T-helper 1 cell treated with Interleukin-12 subunit alpha and Interleukin-12 subunit beta and Interleukin-4 antibody, amounts not matched to agents 30 ng/mL and 1 ng/mL, for 36 hours (primary cell): Measurements from ENCODE around the gene ADAMTS16. TPM values are rescaled to one million over a fixed set of nuclear protein-coding genes. Genes with fewer than 3 reads are reported as not detected.

ENCODE experiments used
- intact Hi-C: fragments of 100-400 bp; cut with micrococcal nuclease; formaldehyde crosslinking; loops from one replicate; pipeline ENCODE4 v1.15.1; 2024
- total RNA-seq: library from RNA; stranded (reverse); gene quantifications from 2 replicates; pipeline ENCODE4 v1.2.3, GENCODE V29; 2022

ADAMTS16 gene
- total RNA-seq, 1 donor from 2014 or later = not detected

DNA sequence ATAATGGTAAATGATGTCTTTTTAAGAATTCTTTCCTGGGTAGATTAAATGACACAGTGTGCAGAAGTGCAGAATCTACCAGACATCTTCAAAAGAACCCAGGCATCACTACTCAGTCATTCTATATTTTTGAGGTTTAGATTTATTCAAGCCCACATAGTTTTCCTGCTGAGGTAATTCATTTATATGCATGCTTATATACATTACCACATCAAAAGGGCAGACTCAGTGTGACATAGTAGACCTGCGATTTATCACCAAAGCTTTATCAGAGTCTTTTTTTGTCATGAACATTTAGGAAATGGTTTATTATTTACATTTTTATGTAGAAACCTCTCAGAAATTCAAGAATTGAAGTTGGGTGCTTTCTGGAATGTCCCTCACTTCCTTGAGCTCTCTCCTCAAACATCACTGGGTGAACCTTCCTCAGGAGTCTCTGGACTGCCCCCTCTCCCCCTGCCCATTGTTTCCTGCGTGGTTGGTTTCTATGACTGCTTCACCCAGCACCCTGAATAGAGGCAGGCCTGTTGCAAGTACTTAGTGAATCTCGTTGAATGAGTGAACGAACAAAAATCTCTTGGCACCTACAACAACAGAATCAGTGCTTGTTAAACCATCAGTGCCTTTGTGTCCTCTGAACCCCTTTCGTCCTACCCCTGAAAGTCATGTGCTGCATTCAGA lies 42.5 kb downstream of the ADAMTS16 start:
- intact Hi-C loops = no loop called here

DNA sequence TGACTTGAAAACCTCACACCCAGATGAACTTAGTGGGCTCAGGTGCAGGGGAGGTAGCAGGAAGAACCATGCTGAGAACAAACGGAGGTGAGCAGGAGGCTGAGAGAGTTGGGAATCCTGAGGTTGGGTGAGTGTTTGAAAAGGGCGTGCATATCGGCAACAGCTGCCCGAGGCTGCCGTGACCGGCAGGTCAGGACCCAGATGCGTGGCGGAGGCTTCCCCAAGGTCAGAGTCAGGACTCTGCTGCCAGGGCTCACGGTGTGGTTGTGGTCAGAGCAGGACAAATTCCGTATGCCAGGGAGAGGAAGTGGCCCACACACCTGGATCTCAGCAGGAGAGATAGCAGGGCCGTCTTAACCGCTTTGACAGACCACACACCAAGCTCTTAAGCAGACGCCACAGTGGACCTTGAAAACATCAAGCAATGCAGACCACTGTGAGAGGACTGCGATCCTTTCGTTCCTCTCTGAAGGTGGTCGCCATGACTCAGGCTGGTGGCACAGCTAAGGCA lies 43.1 kb downstream of the ADAMTS16 start:
- intact Hi-C loops = no loop called here

DNA sequence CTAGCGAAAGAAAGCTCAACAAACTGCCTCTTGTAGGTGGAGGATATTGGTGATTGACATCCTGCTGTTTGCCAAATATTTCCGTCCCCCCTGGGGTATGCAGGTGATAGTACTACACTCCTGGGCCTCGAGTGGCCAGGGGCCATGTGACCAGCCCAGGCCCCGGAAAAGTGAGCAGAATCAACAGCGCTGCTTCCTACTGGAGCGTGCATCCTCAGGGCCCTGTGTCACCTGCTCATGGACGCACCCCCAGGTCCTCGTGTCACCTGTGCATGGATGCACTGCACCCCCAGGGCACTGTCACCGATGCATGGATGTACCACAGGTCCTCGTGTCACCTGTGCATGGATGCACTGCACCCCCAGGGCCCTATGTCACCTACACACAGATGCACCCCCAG lies 43.8 kb downstream of the ADAMTS16 start:
- intact Hi-C loops = no loop called here

DNA sequence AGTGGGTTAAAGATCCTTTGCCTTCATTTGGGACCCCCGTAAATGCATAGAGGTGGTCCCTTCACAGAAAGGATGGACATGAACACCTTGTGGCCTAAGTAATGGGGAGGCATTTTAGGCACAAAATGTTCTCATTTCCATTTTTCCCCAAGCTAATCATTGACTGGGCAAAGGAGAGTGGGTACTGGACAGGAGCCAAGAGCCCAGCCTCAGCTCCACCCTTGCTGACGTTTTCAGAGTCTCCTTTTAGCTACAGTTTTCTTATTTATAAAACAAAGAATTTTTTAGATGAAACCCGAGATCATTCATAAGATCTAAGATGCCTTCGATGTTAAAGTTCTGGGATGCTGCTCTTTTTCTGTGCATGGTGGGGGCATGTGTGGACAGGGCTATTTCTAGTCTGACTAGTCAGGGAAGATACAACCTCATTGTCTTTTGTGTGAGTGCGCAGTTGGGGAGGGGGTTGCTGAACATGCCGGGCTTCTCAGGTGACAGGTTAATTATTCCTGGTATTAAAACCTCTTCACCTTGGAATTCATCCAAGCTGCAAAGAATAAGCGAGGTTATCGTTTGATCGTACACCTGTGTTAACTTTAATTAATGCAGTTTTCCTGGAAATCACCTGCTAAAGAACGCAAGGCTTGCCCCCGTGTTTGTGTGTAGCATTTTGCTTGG lies 48.4 kb downstream of the ADAMTS16 start:
- intact Hi-C loops = no loop called here

DNA sequence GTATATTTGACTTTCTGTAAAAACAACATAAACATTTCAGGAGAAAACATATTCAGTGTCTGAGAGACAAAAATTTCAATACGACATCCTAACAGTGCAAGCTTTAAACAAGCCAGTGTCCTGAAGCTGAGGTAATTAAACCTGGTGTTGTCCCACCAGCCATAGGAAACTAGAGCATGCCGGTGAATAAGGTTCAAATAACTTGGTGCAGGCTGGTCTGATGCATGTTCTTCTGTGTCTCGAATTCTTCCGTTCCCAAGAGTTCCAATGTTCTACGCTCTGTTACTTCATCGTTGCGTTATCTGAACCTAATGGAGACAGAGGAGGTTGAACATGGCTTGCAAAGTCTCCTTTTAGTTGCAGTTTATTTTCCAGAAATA lies 48.9 kb downstream of the ADAMTS16 start:
- intact Hi-C loops = no loop called here

DNA sequence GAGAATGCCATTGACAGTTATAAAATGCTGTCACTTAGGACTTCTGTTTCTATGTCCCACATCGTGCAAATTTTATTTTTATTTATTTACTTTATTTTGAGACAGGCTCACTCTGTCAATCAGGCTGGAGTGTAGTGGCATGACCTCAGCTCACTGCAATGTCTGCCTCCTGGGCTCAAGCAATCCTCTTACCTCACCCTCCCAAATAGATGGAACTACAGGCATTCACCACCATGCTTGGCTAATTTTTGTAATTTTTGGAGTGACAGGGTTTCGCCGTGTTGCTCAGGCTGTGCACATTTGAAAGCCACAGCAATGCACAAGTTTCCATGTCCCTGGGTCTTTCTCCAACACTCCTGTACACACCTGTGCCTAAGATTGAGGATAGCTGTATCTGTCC lies 51.8 kb downstream of the ADAMTS16 start:
- intact Hi-C loops = no loop called here

DNA sequence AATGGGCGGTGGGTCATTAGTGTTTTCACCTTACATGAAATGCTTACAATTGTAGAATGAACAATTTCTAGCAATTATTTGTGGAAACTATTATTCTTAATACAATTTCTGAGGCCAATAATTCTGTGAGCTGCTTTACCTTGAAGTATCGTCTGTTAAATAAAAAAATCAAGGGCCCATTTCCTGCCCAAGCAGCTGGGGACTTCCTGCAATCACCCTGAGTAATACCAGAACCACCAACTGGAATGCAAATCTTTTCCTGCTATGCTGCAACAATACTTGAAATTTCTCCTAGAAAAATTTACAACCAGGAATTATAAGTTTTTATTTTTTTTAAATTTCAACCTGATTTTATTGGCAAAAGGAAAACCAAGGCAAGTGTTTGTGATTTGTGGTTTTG lies 52.6 kb downstream of the ADAMTS16 start:
- intact Hi-C loops = no loop called here

DNA sequence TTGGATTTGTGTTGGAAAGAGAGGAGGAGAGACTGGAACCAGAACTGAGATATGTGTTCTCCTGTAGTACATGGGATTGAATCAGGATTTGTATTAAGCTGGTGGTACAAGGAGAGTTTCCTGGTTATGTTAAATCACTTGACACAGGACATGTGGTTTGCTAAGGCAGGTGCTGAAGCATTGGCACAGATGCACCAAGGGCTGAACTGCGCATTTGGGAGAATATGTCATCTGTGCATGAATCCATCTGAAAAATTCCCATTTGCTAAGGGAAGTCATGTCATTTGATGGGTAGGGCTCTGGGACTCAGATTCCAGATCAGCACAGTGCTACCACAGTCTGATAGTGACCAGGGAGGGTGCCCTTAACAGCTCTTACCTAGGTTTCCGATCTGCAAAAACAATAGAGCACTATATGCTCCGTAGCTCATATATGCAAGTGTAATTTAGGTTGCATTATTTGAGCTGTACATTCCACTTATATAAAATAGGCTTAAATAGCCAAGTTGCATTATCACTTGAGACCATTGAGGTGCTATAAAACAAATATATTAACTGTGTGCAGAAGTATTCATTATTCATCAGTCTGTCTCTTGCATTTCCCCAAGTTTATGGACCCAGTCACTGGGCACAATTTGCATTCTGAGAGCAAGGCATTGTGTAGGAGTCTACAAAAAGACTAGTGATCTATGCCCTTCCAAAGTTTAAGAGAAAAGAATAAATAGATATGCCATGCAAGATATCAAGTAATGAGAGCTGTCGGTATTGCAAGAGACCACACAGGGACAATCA lies 55.2 kb downstream of the ADAMTS16 start:
- intact Hi-C loops = no loop called here

DNA sequence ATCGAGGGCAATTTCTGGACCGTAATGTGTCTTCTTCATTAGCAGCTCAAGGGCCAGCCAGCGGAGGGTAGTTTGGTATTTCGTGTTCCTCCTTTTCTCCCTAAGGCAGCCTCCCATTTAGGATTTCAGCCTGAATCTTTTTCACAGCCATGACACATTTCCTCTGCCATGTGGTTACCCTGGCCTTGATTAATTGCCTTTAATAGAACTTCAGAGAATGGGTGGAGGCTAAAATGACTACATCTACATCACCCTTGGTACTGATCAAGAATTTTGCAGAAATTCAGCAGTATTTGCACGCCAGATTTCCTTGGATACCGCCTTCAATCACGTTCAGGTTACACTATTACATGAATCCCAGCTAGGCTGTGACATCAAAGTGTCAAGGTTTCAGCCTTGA lies 58.0 kb downstream of the ADAMTS16 start:
- intact Hi-C loops = no loop called here

DNA sequence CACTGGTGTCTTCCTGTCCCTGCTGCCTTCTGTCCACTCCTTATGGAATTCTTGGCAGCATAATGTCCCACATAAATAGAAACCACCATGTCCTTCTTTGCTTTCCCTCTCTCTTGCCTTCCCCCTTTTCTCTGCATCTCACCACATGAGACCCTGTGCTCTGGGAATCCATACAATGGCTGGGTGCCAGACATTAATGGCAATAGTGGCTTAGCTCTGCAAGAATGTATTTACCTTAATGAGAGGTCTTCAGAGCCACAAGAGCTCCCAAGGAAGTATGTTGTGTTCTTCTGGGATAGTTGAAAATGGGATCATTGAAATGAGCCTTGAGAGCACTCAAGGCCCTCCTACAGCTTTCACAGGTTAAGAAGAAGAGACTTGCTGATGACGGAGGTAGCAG lies 58.7 kb downstream of the ADAMTS16 start:
- intact Hi-C loops = no loop called here

DNA sequence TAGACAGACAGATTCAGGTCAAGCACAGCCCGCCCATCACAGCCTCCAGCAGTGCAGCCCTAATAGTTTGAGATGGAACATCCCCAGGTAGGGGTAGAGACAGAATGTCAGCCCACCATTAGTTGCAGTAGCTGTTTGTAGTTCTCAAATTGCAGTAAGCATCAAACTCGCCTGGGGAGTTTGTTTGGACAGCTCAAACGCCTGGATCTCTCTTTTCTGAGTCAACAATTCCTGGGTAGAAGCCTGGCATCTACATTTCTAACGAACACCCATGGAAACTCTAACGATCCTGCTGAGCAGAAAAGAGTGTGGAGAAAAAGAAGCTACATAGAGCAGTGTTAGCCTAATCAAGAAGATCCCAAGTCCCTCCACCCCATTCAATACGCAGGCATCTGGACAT lies 59.4 kb downstream of the ADAMTS16 start:
- intact Hi-C loops = no loop called here

DNA sequence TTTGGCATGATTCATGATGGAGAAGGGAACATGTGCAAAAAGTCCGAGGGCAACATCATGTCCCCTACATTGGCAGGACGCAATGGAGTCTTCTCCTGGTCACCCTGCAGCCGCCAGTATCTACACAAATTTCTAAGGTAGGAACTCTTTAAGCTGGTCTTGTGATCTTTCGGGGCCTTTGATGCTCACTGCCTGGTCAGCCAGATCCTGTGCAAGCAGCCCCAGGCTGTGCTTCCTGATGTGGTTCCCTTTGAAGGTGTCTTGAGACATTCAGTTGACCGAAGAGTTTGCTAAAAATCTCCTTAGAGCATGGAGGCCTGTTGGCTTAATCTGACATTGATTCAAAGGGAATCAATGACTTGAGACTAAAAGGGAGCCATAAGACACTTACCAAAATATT lies 60.0 kb downstream of the ADAMTS16 start:
- intact Hi-C loops = no loop called here

DNA sequence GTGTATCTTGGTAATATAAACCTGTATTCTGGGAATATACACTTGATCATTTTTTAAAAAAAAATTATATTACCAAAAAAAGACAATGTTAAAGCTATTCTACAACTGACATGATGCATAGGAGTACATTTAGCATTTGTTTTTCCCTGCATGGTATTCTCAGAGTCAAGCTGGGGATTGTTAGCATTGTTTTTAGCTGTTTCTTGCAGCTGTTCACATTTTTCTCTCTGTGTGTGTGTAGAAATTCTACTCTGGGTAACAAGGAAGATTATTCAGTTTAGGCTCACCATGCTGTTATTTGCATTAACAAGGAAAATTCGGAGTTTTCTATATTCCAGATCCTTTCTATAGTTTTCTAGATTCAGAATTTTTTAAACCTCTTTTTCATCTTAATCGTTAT lies 62.2 kb downstream of the ADAMTS16 start:
- intact Hi-C loops = no loop called here

DNA sequence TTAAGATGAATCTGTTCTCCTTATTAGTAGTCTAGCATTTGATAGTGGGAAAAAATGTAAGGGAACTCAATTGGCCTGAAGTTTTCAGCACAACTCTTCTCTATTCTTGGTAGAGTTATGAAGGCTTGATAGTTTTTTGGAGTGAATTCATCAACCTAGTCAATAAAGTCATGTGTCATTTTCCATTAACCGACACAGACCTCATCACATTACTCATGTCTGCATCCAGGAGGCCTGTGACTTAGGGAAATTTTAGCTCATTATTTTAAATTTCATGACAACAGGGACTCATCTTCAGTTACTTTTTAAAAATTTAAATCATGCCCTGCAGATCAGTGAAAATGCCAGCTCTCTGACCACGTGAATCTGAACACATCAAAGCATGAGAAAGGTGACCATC lies 63.3 kb downstream of the ADAMTS16 start:
- intact Hi-C loops = no loop called here

DNA sequence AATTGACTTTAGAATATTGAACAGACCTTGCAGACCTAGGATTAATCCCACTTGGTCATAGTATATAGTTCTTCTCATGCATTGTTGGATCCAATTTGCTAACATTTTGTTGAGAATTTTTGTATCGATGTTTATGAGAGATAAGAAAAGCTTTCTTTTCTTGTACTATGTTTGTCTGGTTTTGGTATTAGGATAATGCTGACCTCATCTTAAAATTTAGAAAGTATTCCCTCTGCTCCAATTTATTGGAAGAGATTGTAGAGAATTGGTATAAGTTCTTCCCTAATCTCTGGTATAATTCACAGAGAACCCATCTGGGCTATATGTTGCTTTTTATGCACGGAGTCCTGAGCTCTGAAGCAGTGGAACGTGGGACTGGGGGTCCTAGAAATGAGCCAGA lies 67.7 kb downstream of the ADAMTS16 start:
- intact Hi-C loops = no loop called here

DNA sequence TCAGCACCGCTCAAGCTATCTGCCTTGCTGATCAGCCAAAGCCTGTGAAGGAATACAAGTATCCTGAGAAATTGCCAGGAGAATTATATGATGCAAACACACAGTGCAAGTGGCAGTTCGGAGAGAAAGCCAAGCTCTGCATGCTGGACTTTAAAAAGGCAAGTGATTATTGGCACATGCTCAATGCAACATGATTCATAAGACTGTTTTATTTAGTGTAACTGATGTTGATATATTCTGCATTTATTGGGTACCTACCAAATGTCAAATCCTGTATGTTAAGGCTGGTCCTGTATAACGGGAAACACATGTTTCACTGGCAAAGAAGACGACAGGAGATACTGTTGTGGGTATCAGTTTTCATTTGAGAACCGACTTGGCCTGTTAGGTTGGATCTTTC lies 69.0 kb downstream of the ADAMTS16 start:
- intact Hi-C loops = no loop called here

DNA sequence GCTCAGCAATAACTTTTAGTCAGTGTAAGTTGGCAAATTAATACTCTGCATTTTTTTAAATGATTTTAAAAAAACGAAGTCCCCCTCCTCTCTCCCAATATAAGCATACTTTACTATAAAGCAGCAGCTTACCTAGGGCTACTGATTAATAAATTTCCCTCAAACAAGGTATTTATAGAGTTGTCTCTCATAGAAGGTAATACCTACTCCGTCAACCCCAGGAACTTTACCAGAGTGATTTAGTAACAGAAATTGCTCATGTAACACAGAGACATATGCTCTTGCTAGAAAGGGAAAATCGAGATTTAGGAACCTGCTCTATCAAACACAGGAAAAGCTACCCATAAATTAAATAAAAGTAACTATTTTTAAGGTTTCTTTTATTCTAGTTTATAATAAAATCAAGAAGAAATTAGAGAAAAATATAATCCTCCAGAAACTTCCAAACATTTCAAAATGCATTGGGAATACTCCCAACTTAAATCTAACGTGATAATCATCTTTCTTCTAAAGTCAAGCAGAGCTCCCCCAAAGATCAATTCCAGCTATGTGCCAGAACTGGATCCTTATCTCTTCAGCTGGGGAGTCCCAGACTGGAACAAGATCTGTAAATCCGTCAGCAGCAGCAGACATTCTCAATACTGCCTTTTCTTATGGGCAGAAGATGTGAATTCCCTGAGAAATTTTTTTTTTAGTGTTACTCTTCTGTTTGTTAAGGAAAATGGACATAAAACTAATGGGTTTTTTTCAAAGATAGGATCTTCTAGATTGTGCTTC lies 69.6 kb downstream of the ADAMTS16 start:
- intact Hi-C loops = no loop called here

DNA sequence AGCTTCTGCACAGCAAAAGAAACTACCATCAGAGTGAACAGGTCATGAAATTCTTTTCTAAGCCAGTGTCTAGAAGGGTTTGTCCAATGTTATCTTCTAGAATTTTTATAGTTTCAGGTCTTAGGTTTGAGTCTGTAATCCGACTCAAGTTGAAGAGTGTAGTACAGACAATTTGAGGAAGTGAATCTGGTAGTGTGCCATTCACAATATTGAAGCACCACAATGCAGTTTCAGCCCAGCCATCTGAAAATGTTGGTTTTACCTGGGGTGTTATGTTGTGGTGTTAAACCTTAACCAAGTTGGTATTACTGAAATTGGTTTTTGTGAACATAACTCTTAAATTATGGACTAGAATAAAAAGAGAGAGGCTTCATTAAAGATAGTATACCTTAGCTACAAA lies 77.2 kb downstream of the ADAMTS16 start:
- intact Hi-C loops = no loop called here

DNA sequence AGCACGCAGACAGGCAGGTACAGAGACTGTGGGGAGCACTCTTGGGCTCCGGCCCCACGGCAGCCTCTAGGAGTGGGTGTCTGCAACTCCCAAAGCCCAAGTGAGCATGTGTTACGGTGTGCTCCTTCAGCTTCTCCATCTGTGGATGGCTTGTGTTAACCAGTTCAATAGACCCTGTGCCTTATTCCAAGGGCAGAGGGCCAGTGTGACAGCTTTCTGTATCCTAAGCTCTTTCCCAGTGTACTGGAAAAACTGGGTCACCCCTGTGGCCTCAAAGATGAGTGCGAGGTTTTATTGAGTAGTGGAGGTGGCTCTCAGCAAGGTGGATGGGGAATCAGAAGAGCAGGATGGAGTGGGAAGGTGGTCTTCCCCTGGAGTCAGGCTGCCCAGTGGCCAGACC lies 78.3 kb downstream of the ADAMTS16 start:
- intact Hi-C loops = no loop called here

DNA sequence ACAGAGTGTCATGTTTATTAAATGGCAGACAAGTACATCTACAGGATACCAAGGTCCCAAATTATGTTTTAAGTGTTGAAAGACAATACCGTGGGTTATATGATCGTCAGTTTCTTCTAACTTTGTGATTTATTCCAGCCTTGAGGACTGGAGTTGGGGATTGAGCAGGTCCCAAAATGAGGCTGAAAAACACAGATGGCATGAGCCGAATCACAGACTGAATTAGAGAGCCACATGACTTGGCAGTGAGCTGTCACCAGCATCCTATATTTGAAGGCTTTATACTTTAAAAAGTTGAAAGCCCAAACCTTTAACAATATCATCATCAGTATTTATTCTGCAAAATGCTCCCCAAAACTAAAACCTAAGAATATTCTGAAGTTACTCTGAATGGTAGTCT lies 79.4 kb downstream of the ADAMTS16 start:
- intact Hi-C loops = no loop called here

DNA sequence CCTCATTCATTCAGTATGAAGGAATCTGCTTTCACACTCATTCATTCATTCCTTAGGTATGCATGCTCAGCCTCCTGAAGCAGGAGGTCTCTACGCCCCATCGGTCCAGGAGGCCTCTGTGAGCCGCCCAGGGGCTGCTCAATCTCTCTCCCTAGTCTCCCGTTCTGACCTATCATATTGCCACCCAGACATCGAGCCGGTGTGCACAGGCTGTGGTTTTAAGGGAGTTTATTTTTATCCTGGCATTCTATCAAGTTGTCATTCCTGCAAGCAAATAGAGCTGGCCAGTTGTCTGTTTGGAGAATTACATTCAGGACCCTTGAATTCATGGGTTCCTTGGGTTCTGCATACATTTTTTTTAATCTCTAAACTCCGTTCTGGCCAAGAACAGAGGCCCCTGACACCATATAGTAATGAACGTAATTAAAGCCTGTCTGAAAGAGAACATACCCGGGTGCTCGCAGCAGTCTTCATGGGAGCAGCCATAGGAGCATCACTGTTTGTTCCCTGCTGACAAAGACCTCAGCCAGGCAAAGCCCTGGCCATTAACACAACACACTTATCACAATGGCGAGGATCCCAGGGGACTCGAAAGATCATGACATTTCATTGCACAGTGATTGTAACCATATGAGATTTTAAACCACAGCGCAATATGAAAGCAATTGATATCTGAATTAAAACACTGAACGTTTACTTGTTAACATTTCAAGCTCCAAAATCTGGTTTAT lies 80.9 kb downstream of the ADAMTS16 start:
- intact Hi-C loops = no loop called here
